Measurements from ENCODE around the gene SMG6.
"Not testable (repeated sequence)": the region's sequence is repeated elsewhere in the genome, so short reads cannot be mapped to it uniquely, and the experiment has no call there.

The SMG6 gene

GRCh38 chr17:2170023-2170422 lies 133.6 kb downstream of the SMG6 start:
- TF ChIP-seq CTCF (IDR thresholded peaks at IDR 0.05; ENCODE audit: insufficient read depth, low read length, poor library complexity, severe bottlenecking): peak; percentile 76
- peaks cover 8% of the 10 kb centered on the region for H3K36me3 ChIP-seq (ENCODE audit: control insufficient read depth, insufficient read depth, low read length)
- DNase-seq (ENCODE audit: extremely low read depth, insufficient read length): no peak
- no peaks in the 10 kb centered on the region for H3K27me3 ChIP-seq (replicated peaks; ENCODE audit: control insufficient read depth, insufficient read depth, low read length)
- H3K4me3 ChIP-seq (replicated peaks; ENCODE audit: low read depth, low read length): no peak overlapping the region

GRCh38 chr17:2165723-2166122 lies 137.9 kb downstream of the SMG6 start:
- not testable (repeated sequence) for H3K36me3 ChIP-seq (ENCODE audit: control insufficient read depth, insufficient read depth, low read length); H3K27me3 ChIP-seq (replicated peaks; ENCODE audit: control insufficient read depth, insufficient read depth, low read length); H3K4me3 ChIP-seq (replicated peaks; ENCODE audit: low read depth, low read length); DNase-seq (ENCODE audit: extremely low read depth, insufficient read length)

- Histone ChIP-seq H3K4me3 (replicated peaks; ENCODE audit: low read depth, low read length) (no peak overlapping the region), H3K36me3 (ENCODE audit: control insufficient read depth, insufficient read depth, low read length) (peaks cover 2% of the 10 kb centered on the region), H3K27me3 (replicated peaks; ENCODE audit: control insufficient read depth, insufficient read depth, low read length) (no peaks in the 10 kb centered on the region)
- no peak for TF ChIP-seq CTCF (IDR thresholded peaks at IDR 0.05; ENCODE audit: insufficient read depth, low read length, poor library complexity, severe bottlenecking)
- no peak for DNase-seq (ENCODE audit: extremely low read depth, insufficient read length)
These were observed 145.2 kb downstream of the SMG6 start for GRCh38 chr17:2158396-2158780.

- Histone ChIP-seq H3K36me3 (ENCODE audit: control insufficient read depth, insufficient read depth, low read length) (peaks cover 2% of the 10 kb centered on the region), H3K4me3 (replicated peaks; ENCODE audit: low read depth, low read length) (no peak overlapping the region), H3K27me3 (replicated peaks; ENCODE audit: control insufficient read depth, insufficient read depth, low read length) (no peaks in the 10 kb centered on the region)
- no peak for DNase-seq (ENCODE audit: extremely low read depth, insufficient read length)
- TF ChIP-seq CTCF (IDR thresholded peaks at IDR 0.05; ENCODE audit: insufficient read depth, low read length, poor library complexity, severe bottlenecking): no peak
These were observed 145.8 kb downstream of the SMG6 start for GRCh38 chr17:2157675-2158395.

- no peak for DNase-seq (ENCODE audit: extremely low read depth, insufficient read length)
- no peaks in the 10 kb centered on the region for H3K27me3 ChIP-seq (replicated peaks; ENCODE audit: control insufficient read depth, insufficient read depth, low read length)
- no peak for TF ChIP-seq CTCF (IDR thresholded peaks at IDR 0.05; ENCODE audit: insufficient read depth, low read length, poor library complexity, severe bottlenecking)
- H3K4me3 ChIP-seq (replicated peaks; ENCODE audit: low read depth, low read length): no peak overlapping the region
- H3K36me3 ChIP-seq (ENCODE audit: control insufficient read depth, insufficient read depth, low read length): peaks cover 2% of the 10 kb centered on the region
These were observed 146.5 kb downstream of the SMG6 start for GRCh38 chr17:2157081-2157480.

- H3K36me3 ChIP-seq (ENCODE audit: control insufficient read depth, insufficient read depth, low read length): peaks cover 2% of the 10 kb centered on the region
These were observed 146.9 kb downstream of the SMG6 start for GRCh38 chr17:2156666-2157065.

More at GRCh38 chr17:2156666-2157065, 146.9 kb downstream of the SMG6 start:
- H3K4me3 ChIP-seq (replicated peaks; ENCODE audit: low read depth, low read length): no peak overlapping the region
- no peak for TF ChIP-seq CTCF (IDR thresholded peaks at IDR 0.05; ENCODE audit: insufficient read depth, low read length, poor library complexity, severe bottlenecking)
- no peak for DNase-seq (ENCODE audit: extremely low read depth, insufficient read length)
- H3K27me3 ChIP-seq (replicated peaks; ENCODE audit: control insufficient read depth, insufficient read depth, low read length): no peaks in the 10 kb centered on the region
